ENCODE measurements around the gene MMS22L.
A peak's percentile ranks its signal among the peaks of the same experiment; 100 is the strongest.

The MMS22L gene

GRCh38 chr6:97282726-97283617 is at the start of gene MMS22L:
Gene MMS22L (minus strand): TSS chr6:97283216. CDS start chr6:97282477, 739 bp downstream.
- peak; percentile 80 to 84 for DNase-seq (ENCODE audit: low read depth in 2 of 2)

- DNase-seq (ENCODE audit: low read depth in 2 of 2): no peak
Measured at GRCh38 chr6:97322811-97323210, 39.8 kb upstream of the MMS22L start.

- no peak for DNase-seq (ENCODE audit: low read depth in 2 of 2)
Measured at GRCh38 chr6:97322226-97322625, 39.2 kb upstream of the MMS22L start.

- no peak for DNase-seq (ENCODE audit: low read depth in 2 of 2)
Measured at GRCh38 chr6:97316978-97317377, 34.0 kb upstream of the MMS22L start.

GRCh38 chr6:97312241-97312640 is 29.2 kb upstream of the MMS22L start:
- no peak for DNase-seq (ENCODE audit: low read depth in 2 of 2)

- no peak for DNase-seq (ENCODE audit: low read depth in 2 of 2)
Measured at GRCh38 chr6:97306544-97307320, 23.7 kb upstream of the MMS22L start.

GRCh38 chr6:97305414-97306066 is 22.5 kb upstream of the MMS22L start:
- DNase-seq (ENCODE audit: low read depth in 2 of 2): no peak

- DNase-seq (ENCODE audit: low read depth in 2 of 2): no peak
Measured at GRCh38 chr6:97304701-97305100, 21.7 kb upstream of the MMS22L start.

- DNase-seq (ENCODE audit: low read depth in 2 of 2): no peak
Measured at GRCh38 chr6:97294451-97294850, 11.4 kb upstream of the MMS22L start.

- DNase-seq (ENCODE audit: low read depth in 2 of 2): no peak
Measured at GRCh38 chr6:97293198-97293696, 10.2 kb upstream of the MMS22L start.

GRCh38 chr6:97292671-97293070 is 9.7 kb upstream of the MMS22L start:
- DNase-seq (ENCODE audit: low read depth in 2 of 2): no peak

GRCh38 chr6:97291896-97292295 is 8.9 kb upstream of the MMS22L start:
- no peak for DNase-seq (ENCODE audit: low read depth in 2 of 2)

- DNase-seq (ENCODE audit: low read depth in 2 of 2): no peak
Measured at GRCh38 chr6:97289332-97289731, 6.3 kb upstream of the MMS22L start.

- DNase-seq (ENCODE audit: low read depth in 2 of 2): no peak
Measured at GRCh38 chr6:97288188-97288587, 5.2 kb upstream of the MMS22L start.

- DNase-seq (ENCODE audit: low read depth in 2 of 2): no peak
Measured at GRCh38 chr6:97282238-97282725, 734 bp downstream of the MMS22L start.

- no peak for DNase-seq (ENCODE audit: low read depth in 2 of 2)
Measured at GRCh38 chr6:97280766-97281165, 2.2 kb downstream of the MMS22L start.

- no peak for DNase-seq (ENCODE audit: low read depth in 2 of 2)
Measured at GRCh38 chr6:97275804-97276203, 7.2 kb downstream of the MMS22L start.

- no peak for DNase-seq (ENCODE audit: low read depth in 2 of 2)
Measured at GRCh38 chr6:97269821-97270220, 13.2 kb downstream of the MMS22L start.

- DNase-seq (ENCODE audit: low read depth in 2 of 2): no peak
Measured at GRCh38 chr6:97262676-97263075, 20.3 kb downstream of the MMS22L start.

GRCh38 chr6:97246842-97247241 is 36.2 kb downstream of the MMS22L start:
- DNase-seq (ENCODE audit: low read depth in 2 of 2): no peak

- no peak for DNase-seq (ENCODE audit: low read depth in 2 of 2)
Measured at GRCh38 chr6:97240222-97240621, 42.8 kb downstream of the MMS22L start.

GRCh38 chr6:97231911-97232310 is 51.1 kb downstream of the MMS22L start:
- DNase-seq (ENCODE audit: low read depth in 2 of 2): no peak
